Measurements from ENCODE around the gene FAM110A. TPM values are rescaled to one million over a fixed set of nuclear protein-coding genes. Genes with fewer than 3 reads are reported as not detected.
"Not testable (repeated sequence)": the region's sequence is repeated elsewhere in the genome, so short reads cannot be mapped to it uniquely, and the experiment has no call there.

Gene FAM110A
- total and polyA plus RNA-seq, 5 experiments from 2014 or later, result 4.5 to 24.5 (median 20.3) TPM

DNA sequence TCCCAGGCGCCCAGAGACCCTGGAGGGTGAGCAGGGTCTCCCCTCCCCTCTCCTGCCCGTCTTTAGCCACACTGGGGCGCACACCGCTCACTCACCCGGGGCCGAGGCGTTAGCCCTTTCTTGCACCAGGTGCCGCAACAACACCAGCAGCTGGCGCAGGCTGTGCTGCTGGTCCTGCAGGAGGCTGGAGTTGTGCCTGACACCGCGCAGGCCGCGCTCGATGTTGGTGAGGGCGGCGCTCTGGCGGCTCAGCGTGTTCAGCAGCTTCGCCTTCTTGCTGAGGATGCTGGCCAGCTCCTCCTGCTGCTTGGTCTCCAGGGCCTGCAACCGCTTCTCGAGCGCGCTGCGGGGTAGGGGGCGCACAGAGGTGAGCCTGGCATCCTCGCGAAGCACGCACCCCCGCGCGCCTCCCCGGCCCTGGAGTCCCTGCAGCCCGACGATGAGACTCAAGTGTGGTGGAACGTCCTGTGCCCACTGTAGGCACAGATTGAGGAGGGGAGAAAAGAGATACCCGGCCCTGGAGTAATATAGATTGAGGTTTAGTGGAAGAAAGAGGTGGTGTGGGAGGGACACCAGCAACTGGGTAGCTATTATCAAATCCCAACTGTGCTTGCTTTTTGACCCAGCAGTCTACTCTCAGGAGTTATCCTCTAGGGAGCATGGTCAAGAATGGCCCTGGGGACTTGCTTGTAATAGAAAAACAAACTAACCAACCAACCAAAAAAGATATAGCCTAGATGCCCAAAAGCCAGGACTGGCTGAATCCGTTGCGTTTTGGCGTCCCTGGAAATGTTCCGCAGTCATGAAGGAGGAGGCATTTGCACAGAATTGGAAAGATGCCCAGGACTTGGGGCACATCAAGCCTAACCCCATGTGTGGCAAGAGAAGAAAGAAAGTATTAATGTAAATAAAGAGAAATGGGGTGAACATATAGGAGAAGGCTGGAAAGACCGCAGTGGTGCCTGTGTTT is 51.8 kb downstream of the FAM110A start:
- ATAC-seq, result peak; percentile 50 to 56
- peaks cover 6 to 10% (median 7%) of the 10 kb centered on the region in 4 donors for H3K4me1 Mint-ChIP-seq
- POLR2A ChIA-PET, result no interaction called here
- DNase-seq, result peak in 4 of 10 donors; percentile 3 to 19 (median 8)
- peak overlapping the region in 1 of 10 donors; percentile 67 for H3K27ac Mint-ChIP-seq
- H3K4me3 Mint-ChIP-seq, result peak overlapping the region in 1 of 10 donors; percentile 24
- H3K9me3 Mint-ChIP-seq, result no peaks in the 10 kb centered on the region
- no peaks in the 10 kb centered on the region for H3K36me3 Mint-ChIP-seq
- H3K27me3 Mint-ChIP-seq, result peaks cover 9 to 23% (median 16%) of the 10 kb centered on the region in 5 donors

DNA sequence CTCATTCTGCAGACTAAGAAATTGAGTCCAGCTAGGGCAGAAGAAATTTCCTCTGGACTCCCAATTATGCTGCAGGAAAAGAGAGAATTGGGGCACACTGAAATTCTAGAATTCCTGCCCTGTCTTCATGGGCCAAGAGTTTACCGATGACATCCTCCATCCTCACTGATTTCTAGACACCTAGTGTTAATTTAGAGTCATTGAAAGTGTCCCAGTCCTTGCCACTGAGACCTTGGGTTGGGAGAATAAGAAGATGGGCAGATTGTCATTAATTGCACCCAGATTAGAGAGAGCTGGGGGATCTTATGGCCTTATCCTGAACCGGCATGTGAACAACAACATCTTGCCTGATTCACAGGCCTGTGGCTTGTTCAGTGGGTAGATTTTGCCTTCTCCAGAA is 53.6 kb downstream of the FAM110A start:
- peaks cover 5 to 8% (median 7%) of the 10 kb centered on the region in 4 donors for H3K4me1 Mint-ChIP-seq
- H3K36me3 Mint-ChIP-seq, result no peaks in the 10 kb centered on the region
- no peak for DNase-seq
- POLR2A ChIA-PET, result no interaction called here
- no peaks in the 10 kb centered on the region for H3K9me3 Mint-ChIP-seq
- H3K27ac Mint-ChIP-seq, result no peak overlapping the region
- H3K4me3 Mint-ChIP-seq, result no peak overlapping the region
- ATAC-seq, result no peak
- H3K27me3 Mint-ChIP-seq, result peaks cover 5 to 23% (median 16%) of the 10 kb centered on the region in 5 donors

DNA sequence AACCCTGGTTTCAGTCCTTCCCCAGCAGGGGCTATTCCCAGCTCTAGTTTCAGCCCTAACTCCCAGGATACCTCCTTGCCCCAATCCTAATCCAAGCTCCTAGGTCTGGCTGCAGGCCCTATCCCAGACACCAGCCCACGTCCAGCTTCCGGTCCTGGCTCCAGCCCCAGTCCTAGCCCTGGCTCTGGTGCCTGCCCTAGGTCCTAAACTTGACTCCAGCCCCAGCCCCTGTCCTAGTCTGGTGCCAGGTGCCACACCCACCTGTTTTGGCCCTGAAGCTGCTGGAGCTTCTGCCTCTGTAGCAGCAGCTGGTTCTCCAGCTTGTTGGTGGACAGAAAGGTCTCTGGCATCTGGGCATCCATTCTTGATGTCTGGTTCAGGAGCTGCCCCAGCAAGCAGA is 54.5 kb downstream of the FAM110A start:
- peaks cover 5 to 31% (median 19%) of the 10 kb centered on the region in 5 donors for H3K27me3 Mint-ChIP-seq
- H3K36me3 Mint-ChIP-seq, result no peaks in the 10 kb centered on the region
- no peak overlapping the region for H3K4me3 Mint-ChIP-seq
- POLR2A ChIA-PET, result interaction anchor here (0.7 kb wide), 1 partner anchor 69 kb away, joined by 3 read pairs; no protein-coding TSS in a partner anchor
- no peak overlapping the region for H3K27ac Mint-ChIP-seq
- peaks cover 7 to 8% (median 7%) of the 10 kb centered on the region in 4 donors for H3K4me1 Mint-ChIP-seq
- ATAC-seq (no peak), DNase-seq (no peak)
- H3K9me3 Mint-ChIP-seq, result no peaks in the 10 kb centered on the region

DNA sequence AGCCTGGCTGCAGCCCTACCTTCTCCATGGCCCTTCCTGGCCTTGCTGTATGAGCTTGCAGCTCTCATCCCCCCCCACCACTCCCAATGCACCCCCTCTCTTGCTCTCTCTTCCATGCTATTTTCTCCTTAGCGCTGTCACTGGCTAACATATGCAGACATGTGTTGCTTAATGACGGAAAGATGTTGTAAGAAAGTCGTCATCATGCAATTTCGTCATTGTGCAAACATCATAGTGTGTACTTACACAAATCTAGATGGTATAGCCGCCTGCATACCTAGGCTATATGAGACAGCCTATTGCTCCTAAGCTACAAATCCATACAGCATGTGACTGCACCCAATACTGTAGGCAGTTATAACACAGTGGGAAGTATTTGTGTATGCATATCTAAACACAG is 55.6 kb downstream of the FAM110A start:
- Mint-ChIP-seq H3K36me3 (no peaks in the 10 kb centered on the region), H3K27me3 (peaks cover 3 to 24% (median 19%) of the 10 kb centered on the region in 5 donors), H3K27ac (no peak overlapping the region), H3K9me3 (no peaks in the 10 kb centered on the region), H3K4me1 (peaks cover 6 to 11% (median 8%) of the 10 kb centered on the region in 4 donors), H3K4me3 (no peak overlapping the region)
- no peak for ATAC-seq
- POLR2A ChIA-PET, result no interaction called here
- DNase-seq, result no peak

DNA sequence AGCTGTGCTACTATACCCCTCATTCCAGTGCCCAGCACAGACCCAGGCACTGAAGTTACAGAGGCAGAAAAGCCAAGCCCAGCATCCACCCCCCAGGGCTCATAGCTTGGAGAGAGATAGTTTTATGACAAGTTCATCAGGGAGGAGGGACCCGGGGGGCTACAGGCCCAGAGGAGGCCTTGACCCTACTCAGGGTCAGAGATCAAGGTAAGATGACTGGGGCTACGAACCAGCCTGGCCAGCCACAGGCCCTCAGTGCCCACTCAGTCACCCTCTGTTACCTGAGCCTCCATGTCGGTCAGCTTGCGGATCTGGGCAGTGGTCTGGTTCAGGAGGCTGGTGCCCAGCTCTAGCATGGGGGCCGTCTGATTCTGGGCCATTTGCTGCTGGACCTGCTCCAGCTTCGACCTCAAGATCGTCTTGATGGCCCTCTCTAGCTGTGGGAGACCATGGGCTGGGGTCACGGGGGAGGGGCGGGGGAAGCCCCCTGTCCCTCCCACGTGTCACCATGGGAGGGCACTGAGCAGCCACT is 56.5 kb downstream of the FAM110A start:
- DNase-seq, result no peak
- Mint-ChIP-seq H3K27ac (no peak overlapping the region), H3K36me3 (no peaks in the 10 kb centered on the region), H3K4me3 (no peak overlapping the region), H3K27me3 (peaks cover 0 to 18% (median 14%) of the 10 kb centered on the region in 5 donors), H3K9me3 (no peaks in the 10 kb centered on the region), H3K4me1 (peaks cover 0 to 11% (median 8%) of the 10 kb centered on the region in 4 donors)
- POLR2A ChIA-PET, result no interaction called here
- ATAC-seq, result no peak

- DNase-seq (no peak), ATAC-seq (no peak)
- Mint-ChIP-seq H3K4me1 (peaks cover 0 to 11% (median 3%) of the 10 kb centered on the region in 4 donors), H3K27ac (no peak overlapping the region), H3K27me3 (peaks cover 0 to 12% (median 11%) of the 10 kb centered on the region in 5 donors), H3K36me3 (no peaks in the 10 kb centered on the region), H3K4me3 (no peak overlapping the region), H3K9me3 (no peaks in the 10 kb centered on the region)
- POLR2A ChIA-PET, result no interaction called here
Observed at GRCh38 chr20:890666-891057, 57.1 kb downstream of the FAM110A start.

DNA sequence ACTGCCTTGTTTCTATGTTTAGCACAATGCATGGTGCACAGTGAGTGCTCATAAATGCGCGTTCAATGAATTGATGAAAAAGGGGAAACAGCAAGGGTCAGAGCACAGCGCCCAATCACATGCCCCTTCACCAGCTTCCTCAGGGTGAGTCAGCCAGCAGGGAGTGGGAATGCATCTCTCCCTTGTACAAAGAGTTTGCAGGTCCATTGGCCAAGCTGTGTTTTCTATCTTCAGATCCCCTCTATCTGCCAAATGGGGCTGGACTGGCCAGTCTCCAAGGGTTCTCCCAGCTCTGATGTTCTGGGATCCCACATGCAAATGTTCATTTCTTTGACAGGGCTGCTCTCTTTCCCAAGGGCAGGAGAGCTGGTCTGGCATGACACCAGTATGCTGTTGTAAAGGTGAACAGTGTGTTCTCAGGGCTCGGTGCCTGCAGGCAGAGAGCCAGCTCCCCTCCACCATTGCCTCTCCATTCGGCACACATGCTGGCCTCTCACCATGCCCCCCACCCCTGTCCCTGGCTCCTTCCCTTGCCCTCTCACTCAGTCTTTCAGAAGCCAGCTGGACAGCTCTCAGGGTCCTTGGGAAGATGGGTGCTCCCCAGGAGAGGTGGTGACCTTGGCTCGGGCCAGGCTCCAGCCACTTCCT is 57.7 kb downstream of the FAM110A start:
- Mint-ChIP-seq H3K4me3 (no peak overlapping the region), H3K27me3 (peaks cover 0 to 12% (median 11%) of the 10 kb centered on the region in 5 donors), H3K4me1 (peaks cover 0 to 11% (median 3%) of the 10 kb centered on the region in 4 donors), H3K9me3 (no peaks in the 10 kb centered on the region), H3K27ac (no peak overlapping the region), H3K36me3 (no peaks in the 10 kb centered on the region)
- no peak for DNase-seq
- POLR2A ChIA-PET, result no interaction called here
- no peak for ATAC-seq

DNA sequence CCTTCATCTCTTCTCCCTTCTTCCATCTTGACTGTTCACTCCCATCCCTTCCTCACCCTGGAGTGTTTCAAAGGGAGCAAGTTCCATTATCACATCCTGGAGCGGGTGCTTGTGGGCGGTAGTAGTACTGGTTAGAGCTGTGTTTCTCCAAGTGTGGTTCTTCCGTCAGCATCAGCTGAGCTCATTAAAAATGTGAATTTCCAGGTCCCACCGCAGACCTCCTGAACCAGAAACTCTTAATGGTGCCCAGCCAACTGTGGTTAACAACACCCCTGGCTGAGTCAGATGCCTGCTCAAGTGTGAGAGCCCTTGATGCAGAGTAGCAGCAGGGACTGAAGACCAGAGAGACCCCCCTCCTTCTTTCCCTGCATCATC is 58.2 kb downstream of the FAM110A start:
- no peak for DNase-seq
- POLR2A ChIA-PET, result no interaction called here

GRCh38 chr20:892371-892770 is 58.9 kb downstream of the FAM110A start:
- Mint-ChIP-seq H3K4me1 (peaks cover 0 to 11% (median 3%) of the 10 kb centered on the region in 4 donors), H3K27me3 (peaks cover 0 to 17% (median 13%) of the 10 kb centered on the region in 5 donors)
- H3K4me3 Mint-ChIP-seq, H3K27ac Mint-ChIP-seq, POLR2A ChIA-PET, H3K36me3 Mint-ChIP-seq, DNase-seq, ATAC-seq, H3K9me3 Mint-ChIP-seq: not testable (repeated sequence)

More for the DNA sequence above, 58.2 kb downstream of the FAM110A start:
- H3K4me1 Mint-ChIP-seq, result peaks cover 0 to 11% (median 3%) of the 10 kb centered on the region in 4 donors
- ATAC-seq, result no peak
- H3K27me3 Mint-ChIP-seq, result peaks cover 0 to 13% (median 12%) of the 10 kb centered on the region in 5 donors
- H3K9me3 Mint-ChIP-seq, result no peaks in the 10 kb centered on the region
- H3K4me3 Mint-ChIP-seq, result no peak overlapping the region
- H3K27ac Mint-ChIP-seq, result no peak overlapping the region
- H3K36me3 Mint-ChIP-seq, result no peaks in the 10 kb centered on the region

Other genes with a start within 250 kb of the FAM110A start
- not detected for gene TCF15, start 223.4 kb upstream of the FAM110A start, total RNA-seq
- gene TCF15, start 223.4 kb upstream of the FAM110A start, polyA plus RNA-seq, result not detected
- gene SRXN1, start 180.5 kb upstream of the FAM110A start, total RNA-seq, result 1 to 10 TPM; 2.4 to 2.6 TPM
- 10 to 100 TPM in 1 of 3 donors, under 1 TPM in 2; 0.26 to 15.6 (median 0.86) TPM for gene SRXN1, start 180.5 kb upstream of the FAM110A start, polyA plus RNA-seq
- gene SCRT2, start 157.9 kb upstream of the FAM110A start, total RNA-seq, result not detected
- not detected for gene SCRT2, start 157.9 kb upstream of the FAM110A start, polyA plus RNA-seq
- gene SLC52A3, start 65.2 kb upstream of the FAM110A start, total RNA-seq, result under 1 TPM in 1 of 2 experiments, not detected in 1; 0.19 TPM
- gene SLC52A3, start 65.2 kb upstream of the FAM110A start, polyA plus RNA-seq, result under 1 TPM in 1 of 3 donors, not detected in 2; 0.09 TPM
- gene ANGPT4, start 82.6 kb downstream of the FAM110A start, total RNA-seq, result not detected
- not detected for gene ANGPT4, start 82.6 kb downstream of the FAM110A start, polyA plus RNA-seq
- gene RSPO4, start 168.6 kb downstream of the FAM110A start, total RNA-seq, result under 1 TPM; 0.44 to 0.70 TPM
- not detected for gene RSPO4, start 168.6 kb downstream of the FAM110A start, polyA plus RNA-seq

Data from naive thymus-derived CD8-positive, alpha-beta T cell (primary cell).